Upper lobe of left lung (tissue), 4 donors: ENCODE data around the gene APC2.

Source experiments
- CTCF ChIP-seq, 6 experiments: fragments of 450-650 bp in 4 of 6; fragments of 200-600 bp in 2 of 6; sonication (generic) in 2 of 6; IDR thresholded peaks; one replicate each; pipeline ENCODE4 v1.5.1; 2016 to 2019; ENCODE audit warnings: antibody characterized with exemption in 6 of 6
- POLR2A ChIP-seq, 4 donors: fragments of 450-650 bp; IDR thresholded peaks; one replicate each; pipeline ENCODE4 v1.5.1; 2016 to 2017; ENCODE audit warnings: antibody characterized with exemption in 4 of 4, mild to moderate bottlenecking in 2 of 4
- POLR2AphosphoS5 ChIP-seq, 2 donors: sonication (generic); formaldehyde crosslinking; IDR thresholded peaks; one replicate each; pipeline ENCODE4 v1.5.1; 2017; ENCODE audit warnings: antibody characterized with exemption in 2 of 2

GRCh38 chr19:1438933-1439354, 11.0 kb upstream of the APC2 start:
- TF ChIP-seq CTCF (IDR thresholded peaks at IDR 0.05) (no peak), POLR2A (IDR thresholded peaks at IDR 0.05) (no peak), POLR2AphosphoS5 (IDR thresholded peaks at IDR 0.05) (no peak)
